K562 (cell line): Measurements from ENCODE around the gene NINL. TPM values are rescaled to one million over a fixed set of nuclear protein-coding genes. Genes with fewer than 3 reads are reported as not detected.

Experiments
- ATAC-seq: fragments of 200-7000 bp; cut with Tn5 transposase; 3 replicates; pipeline ENCODE4 v1.9.1; 2020; ENCODE audit warnings: moderate library complexity
- BruUV-seq: library from RNA; stranded (reverse); fragments of 400-500 nt; replicated peaks from 2 replicates; lab custom pipeline; 2021; lab: Mats Ljungman, UMichigan
- CTCF ChIA-PET: fragments of 300-600 bp; formaldehyde crosslinking; extraction: SDS; loops from one replicate; lab custom pipeline; 2021; ENCODE audit warnings: low intra/inter-chr PET ratio; lab: Yijun Ruan, JAX
- POLR2A ChIA-PET: fragments of 300-600, 350-650 bp; sonication (Branson Sonifier 250); formaldehyde crosslinking; extraction: SDS; loops from one replicate; lab custom pipeline; 2021; ENCODE audit warnings: antibody characterized with exemption, inconsistent platforms; lab: Yijun Ruan, JAX
- DNase-seq, 4 experiments: peaks; one replicate each; pipeline versions ENCODE4 v3.0.0 to v3.0.0-alpha.2; 2011 to 2018; ENCODE audit warnings: low spot score in 3 of 4, mixed read lengths in 3 of 4; ENCODE audit errors: extremely low read depth in 1 of 4
- FAIRE-seq: peaks from 2 replicates; lab custom pipeline; 2011; peaks lifted over from hg19 to GRCh38; lab: Jason Lieb, UNC
- H2AFZ ChIP-seq: 2 replicates; pipeline ENCODE4 v1.6.0; 2011; ENCODE audit warnings: low read depth, low read length, control low read depth, inconsistent platforms
- H3K27ac ChIP-seq: fragments of 200-600 bp; 3 replicates; pipeline ENCODE4 v1.8.0; 2011; ENCODE audit warnings: low read depth, mild to moderate bottlenecking, control low read depth, inconsistent platforms, low read length, moderate library complexity, mixed read lengths; ENCODE audit errors: extremely low read depth
- H3K27me3 ChIP-seq, 2 experiments: fragments of 300-600 bp in 1 of 2; 2 replicates in 1 of 2; 3 replicates in 1 of 2; pipeline versions ENCODE4 v1.6.0 to v1.8.0; 2011; ENCODE audit warnings: inconsistent platforms in 2 of 2, low read length in 2 of 2, mild to moderate bottlenecking in 1 of 2, mixed read lengths in 1 of 2, moderate library complexity in 1 of 2; ENCODE audit not compliant: control insufficient read depth in 2 of 2, insufficient read depth in 2 of 2
- H3K36me3 ChIP-seq: fragments of 300-600 bp; 3 replicates; pipeline ENCODE4 v1.8.0; 2011; ENCODE audit warnings: mild to moderate bottlenecking, low read length, inconsistent platforms; ENCODE audit not compliant: control insufficient read depth, insufficient read depth
- H3K4me1 ChIP-seq, 2 experiments: fragments of 200-600 bp in 1 of 2; replicated peaks in 1 of 2; 2 replicates in 1 of 2; 3 replicates in 1 of 2; pipeline versions ENCODE4 v1.5.1 to v1.8.0; 2011; ENCODE audit warnings: inconsistent platforms in 2 of 2, low read length in 2 of 2, mild to moderate bottlenecking in 1 of 2, mixed read lengths in 1 of 2, moderate library complexity in 1 of 2; ENCODE audit not compliant: control insufficient read depth in 2 of 2, insufficient read depth in 2 of 2
- H3K4me2 ChIP-seq: 2 replicates; pipeline ENCODE4 v1.6.1; 2011; ENCODE audit warnings: low read length, control low read depth, inconsistent platforms, mixed read lengths; ENCODE audit not compliant: insufficient read depth
- H3K4me3 ChIP-seq: fragments of 200-600 bp; sonication (generic), shearing (Covaris generic); 2 replicates; pipeline ENCODE4 v1.5.1; 2016; ENCODE audit warnings: control low read depth, inconsistent platforms
- H3K79me2 ChIP-seq: fragments of 200-600 bp; 3 replicates; pipeline ENCODE4 v1.8.0; 2011; ENCODE audit warnings: low read length, inconsistent platforms; ENCODE audit not compliant: control insufficient read depth, insufficient read depth
- H3K9ac ChIP-seq, 2 experiments: 2 replicates each; pipeline versions ENCODE4 v1.6.0 to v1.6.1; 2011; ENCODE audit warnings: low read depth in 2 of 2, low read length in 2 of 2, control low read depth in 1 of 2, inconsistent platforms in 1 of 2, mild to moderate bottlenecking in 1 of 2, mixed read lengths in 1 of 2; ENCODE audit not compliant: insufficient read depth in 1 of 2
- H3K9me1 ChIP-seq: one replicate; pipeline ENCODE4 v1.6.0; 2011; ENCODE audit warnings: inconsistent platforms, mild to moderate bottlenecking, low read length, moderate library complexity; ENCODE audit not compliant: control insufficient read depth, insufficient read depth
- H3K9me3 ChIP-seq: replicated peaks from 2 replicates; pipeline ENCODE4 v1.5.1; 2011; ENCODE audit warnings: low read depth, low read length, inconsistent platforms; ENCODE audit not compliant: control insufficient read depth, insufficient read depth
- H4K20me1 ChIP-seq: replicated peaks from 2 replicates; pipeline ENCODE4 v1.6.1; 2011; ENCODE audit warnings: low read length, inconsistent platforms, mixed read lengths; ENCODE audit not compliant: control insufficient read depth, insufficient read depth
- COPS2 ChIP-seq: fragments of 450-650 bp; conservative IDR thresholded peaks from 2 replicates; pipeline ENCODE4 v1.6.1; 2016; ENCODE audit warnings: mild to moderate bottlenecking, moderate library complexity
- E2F3 ChIP-seq: fragments of 250-450 bp; sonication (Bioruptor Pico); IDR thresholded peaks from 2 replicates; pipeline ENCODE4 v1.4.0; 2020; ENCODE audit warnings: mild to moderate bottlenecking
- HDAC2 ChIP-seq: fragments of 450-650 bp; IDR thresholded peaks from 2 replicates; pipeline ENCODE4 v1.6.1; 2016; ENCODE audit warnings: mild to moderate bottlenecking
- SP1 ChIP-seq: sonication (generic); formaldehyde crosslinking; IDR thresholded peaks from 2 replicates; pipeline ENCODE4 v1.8.1; 2022; ENCODE audit warnings: mild to moderate bottlenecking, missing genetic modification reagents
- ZBTB7A ChIP-seq: IDR thresholded peaks from 2 replicates; pipeline ENCODE4 v1.6.1; 2011; ENCODE audit warnings: low read depth, mild to moderate bottlenecking, low read length, moderate library complexity, borderline replicate concordance; ENCODE audit not compliant: control insufficient read depth
- ZNF76 ChIP-seq: fragments of 250-450 bp; sonication (Bioruptor Pico); IDR thresholded peaks from 2 replicates; pipeline ENCODE4 v1.4.0; 2020; ENCODE audit warnings: mild to moderate bottlenecking, moderate library complexity, borderline replicate concordance
- WGBS: fragments of 100-300 bp; shearing (Covaris generic); methylation state at CpG from one replicate; pipeline ENCODE4 v1.1.6; 2016; ENCODE audit warnings: low coverage, mixed read lengths; ENCODE audit not compliant: insufficient coverage; ENCODE audit errors: missing lambda C conversion rate; 5-methylcytosine and 5-hydroxymethylcytosine counted together
- in situ Hi-C: fragments of 300-500 bp; cut with MboI; formaldehyde crosslinking; loops from 4 replicates; pipeline ENCODE4 v1.15.0; 2018; ENCODE audit warnings: inconsistent platforms, mixed read lengths
- intact Hi-C: fragments of 100-400 bp; cut with micrococcal nuclease; formaldehyde crosslinking; loops from 2 replicates; pipeline ENCODE4 v1.14.2; 2022
- polyA plus RNA-seq, 8 experiments: library from polyadenylated mRNA; depleted of rRNA in 4 of 8; stranded (reverse) in 5 of 8; unstranded in 3 of 8; fragments of >200 nt; fragmentation: Nextera tagmentation in 2 of 8; fragmentation: Illumina TruSeq in 1 of 8; extraction: Ambion mirVana in 2 of 8; extraction: Trizol in 1 of 8; gene quantifications; 2 replicates each; pipeline versions ENCODE4 v1.2.1 to v1.2.3, GENCODE V29; 2011 to 2014; ENCODE audit warnings: inconsistent platforms in 1 of 8, missing spikeins in 1 of 8
- total RNA-seq, 7 experiments: library from RNA; depleted of rRNA in 6 of 7; stranded (reverse); fragments of >200 nt in 6 of 7; fragmentation: Illumina TruSeq in 2 of 7; extraction: Trizol in 2 of 7; gene quantifications; 2 replicates each; pipeline versions ENCODE4 v1.2.1 to v1.2.3, GENCODE V29; 2011 to 2021; ENCODE audit warnings: low replicate concordance in 1 of 7
- TF ChIP-seq, protein P1 (sequence below): fragments of 250-450 bp; sonication (Bioruptor Pico); IDR thresholded peaks from 2 replicates; pipeline ENCODE4 v1.8.0; 2022; ENCODE audit warnings: inconsistent platforms, mild to moderate bottlenecking, moderate library complexity, borderline replicate concordance
- TF ChIP-seq, protein P2 (sequence below): sonication (generic); formaldehyde crosslinking; IDR thresholded peaks from 2 replicates; pipeline ENCODE4 v1.9.0; 2022; ENCODE audit warnings: mild to moderate bottlenecking, missing genetic modification reagents

NINL gene
- total and polyA plus RNA-seq, 9 of the 15 experiments (the other 6 are each of a cell fraction or from before 2014, with no cell fraction given): 0.03 to 0.22 (median 0.05) TPM; not detected in 5

DNA sequence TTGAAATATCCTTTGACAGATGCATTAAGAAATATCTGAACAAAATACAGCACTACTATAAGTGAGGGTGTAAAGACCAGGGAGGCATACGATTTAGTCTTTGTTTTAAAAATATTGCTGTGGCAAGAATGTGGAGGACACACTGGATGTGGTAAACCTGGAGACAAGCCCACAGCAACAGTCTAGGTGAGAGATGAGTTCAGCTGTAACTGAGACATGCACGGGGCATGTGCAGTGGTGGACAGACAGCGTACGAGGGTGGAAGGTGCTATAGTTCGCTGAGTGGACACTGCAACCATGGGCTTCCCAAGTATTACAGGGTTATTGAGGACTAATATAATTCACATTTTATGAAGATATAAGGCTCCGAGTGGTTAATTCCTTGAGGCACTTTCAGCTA is 36.7 kb upstream of the NINL start:
- no peaks in the 10 kb centered on the region for H3K9me1 ChIP-seq
- no peaks in the 10 kb centered on the region for H3K9me3 ChIP-seq
- peak overlapping the region; percentile 90 for H3K4me2 ChIP-seq
- peaks cover 77% of the 10 kb centered on the region for H3K79me2 ChIP-seq
- no peaks in the 10 kb centered on the region for H3K27me3 ChIP-seq
- POLR2A ChIA-PET: no interaction called here
- no peak overlapping the region for H2AFZ ChIP-seq
- 33% methylated on average over 6 of the region's 6 CpGs for WGBS
- in situ Hi-C loops: no loop called here
- H3K27ac ChIP-seq: no peak overlapping the region; the same call in 2 of the 3 replicates
- no peaks in the 10 kb centered on the region for H4K20me1 ChIP-seq
- DNase-seq (no peak), FAIRE-seq (no peak), ATAC-seq (no peak)
- TF ChIP-seq, protein P1, sequence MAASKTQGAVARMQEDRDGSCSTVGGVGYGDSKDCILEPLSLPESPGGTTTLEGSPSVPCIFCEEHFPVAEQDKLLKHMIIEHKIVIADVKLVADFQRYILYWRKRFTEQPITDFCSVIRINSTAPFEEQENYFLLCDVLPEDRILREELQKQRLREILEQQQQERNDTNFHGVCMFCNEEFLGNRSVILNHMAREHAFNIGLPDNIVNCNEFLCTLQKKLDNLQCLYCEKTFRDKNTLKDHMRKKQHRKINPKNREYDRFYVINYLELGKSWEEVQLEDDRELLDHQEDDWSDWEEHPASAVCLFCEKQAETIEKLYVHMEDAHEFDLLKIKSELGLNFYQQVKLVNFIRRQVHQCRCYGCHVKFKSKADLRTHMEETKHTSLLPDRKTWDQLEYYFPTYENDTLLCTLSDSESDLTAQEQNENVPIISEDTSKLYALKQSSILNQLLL (CRISPR knock-in tag): no peak
- TF ChIP-seq SP1: no peak
- TF ChIP-seq, protein P2, sequence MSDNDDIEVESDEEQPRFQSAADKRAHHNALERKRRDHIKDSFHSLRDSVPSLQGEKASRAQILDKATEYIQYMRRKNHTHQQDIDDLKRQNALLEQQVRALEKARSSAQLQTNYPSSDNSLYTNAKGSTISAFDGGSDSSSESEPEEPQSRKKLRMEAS (CRISPR knock-in tag): no peak
- no peak for TF ChIP-seq HDAC2
- no peak for TF ChIP-seq ZBTB7A
- TF ChIP-seq COPS2: no peak
- no peak for TF ChIP-seq E2F3 (CRISPR knock-in tag)
- no peak for TF ChIP-seq ZNF76 (CRISPR knock-in tag)
- no TSS peak for BruUV-seq
- H3K4me1 ChIP-seq: peaks cover 8 to 21% of the 10 kb centered on the region in 2 experiments; a peak in 4 of 5 replicates
- CTCF ChIA-PET: no interaction called here
- H3K4me3 ChIP-seq: peak overlapping the region; percentile 59; the same call in 1 of the 2 replicates
- intact Hi-C loops: loop anchor here (5.0 kb wide), 1 partner anchor 75 kb away; the partner anchor contains the start of gene ZNF337
- peak overlapping the region; percentile 82 to 91; a peak in 3 of 4 replicates for H3K9ac ChIP-seq
- H3K36me3 ChIP-seq: peaks cover 13% of the 10 kb centered on the region; the same call in 2 of the 3 replicates
